ENCODE results near the gene KCNQ1.

Gene KCNQ1

GRCh38 chr11:2411446-2412305 lies 33.1 kb upstream of the KCNQ1 start:
- no peak for DNase-seq (ENCODE audit: low read depth in 2 of 2)

- no peak for DNase-seq (ENCODE audit: low read depth in 2 of 2)
These were observed 32.5 kb upstream of the KCNQ1 start for GRCh38 chr11:2412323-2412722.

GRCh38 chr11:2413742-2414579 lies 30.8 kb upstream of the KCNQ1 start:
- no peak for DNase-seq (ENCODE audit: low read depth in 2 of 2)

GRCh38 chr11:2414616-2415015 lies 30.2 kb upstream of the KCNQ1 start:
- no peak for DNase-seq (ENCODE audit: low read depth in 2 of 2)

- DNase-seq (ENCODE audit: low read depth in 2 of 2) = no peak
These were observed 29.6 kb upstream of the KCNQ1 start for GRCh38 chr11:2415171-2415570.

GRCh38 chr11:2415601-2416380 lies 29.0 kb upstream of the KCNQ1 start:
- no peak for DNase-seq (ENCODE audit: low read depth in 2 of 2)

- no peak for DNase-seq (ENCODE audit: low read depth in 2 of 2)
These were observed 28.0 kb upstream of the KCNQ1 start for GRCh38 chr11:2416765-2417164.

GRCh38 chr11:2417856-2418692 lies 26.7 kb upstream of the KCNQ1 start:
- no peak for DNase-seq (ENCODE audit: low read depth in 2 of 2)

- DNase-seq (ENCODE audit: low read depth in 2 of 2) = no peak
These were observed 26.0 kb upstream of the KCNQ1 start for GRCh38 chr11:2418693-2419360.

GRCh38 chr11:2419638-2420501 lies 24.9 kb upstream of the KCNQ1 start:
- DNase-seq (ENCODE audit: low read depth in 2 of 2) = peak; percentile 47 to 49

GRCh38 chr11:2420502-2421225 lies 24.1 kb upstream of the KCNQ1 start:
- peak; percentile 57 to 70 for DNase-seq (ENCODE audit: low read depth in 2 of 2)

- no peak for DNase-seq (ENCODE audit: low read depth in 2 of 2)
These were observed 23.4 kb upstream of the KCNQ1 start for GRCh38 chr11:2421226-2421994.

GRCh38 chr11:2421996-2422395 lies 22.8 kb upstream of the KCNQ1 start:
- DNase-seq (ENCODE audit: low read depth in 2 of 2) = no peak

GRCh38 chr11:2422461-2423156 lies 22.2 kb upstream of the KCNQ1 start:
- DNase-seq (ENCODE audit: low read depth in 2 of 2) = no peak

- no peak for DNase-seq (ENCODE audit: low read depth in 2 of 2)
These were observed 21.4 kb upstream of the KCNQ1 start for GRCh38 chr11:2423157-2424025.

- DNase-seq (ENCODE audit: low read depth in 2 of 2) = no peak
These were observed 19.9 kb upstream of the KCNQ1 start for GRCh38 chr11:2424811-2425495.

Data from stimulated activated CD4-positive, alpha-beta T cell treated with anti-CD3 and anti-CD28 coated beads, Interleukin-4, amount 100 ng/mL, for 48 hours (primary cell).